Astrocyte (in vitro differentiated cells and primary cell): ENCODE data around the gene TAX1BP3. TPM values are rescaled to one million over a fixed set of nuclear protein-coding genes. Genes with fewer than 3 reads are reported as not detected.

Source experiments
- DNase-seq: peaks from one replicate; pipeline ENCODE4 v3.0.0-alpha.2; 2010; ENCODE audit warnings: low read depth
- FAIRE-seq: peaks from 2 replicates; lab custom pipeline; 2011; peaks lifted over from hg19 to GRCh38; lab: Jason Lieb, UNC
- H2AFZ ChIP-seq: 2 replicates; pipeline ENCODE4 v1.6.0; 2012; ENCODE audit warnings: low read depth, low read length, inconsistent platforms
- H3K27ac ChIP-seq: 2 replicates; pipeline ENCODE4 v1.5.1; 2011; ENCODE audit warnings: low read depth, low read length, inconsistent platforms
- H3K27me3 ChIP-seq: 2 replicates; pipeline ENCODE4 v1.6.0; 2011; ENCODE audit warnings: low read length, inconsistent platforms; ENCODE audit not compliant: insufficient read depth
- H3K36me3 ChIP-seq: 2 replicates; pipeline ENCODE4 v1.5.1; 2011; ENCODE audit warnings: low read length, inconsistent platforms; ENCODE audit not compliant: insufficient read depth
- H3K4me1 ChIP-seq: 2 replicates; pipeline ENCODE4 v1.5.1; 2011; ENCODE audit warnings: low read length, inconsistent platforms; ENCODE audit not compliant: insufficient read depth
- H3K4me2 ChIP-seq: 2 replicates; pipeline ENCODE4 v1.6.0; 2012; ENCODE audit warnings: low read length, inconsistent platforms
- H3K4me3 ChIP-seq: 2 replicates; pipeline ENCODE4 v1.5.1; 2011; ENCODE audit warnings: low read depth, mild to moderate bottlenecking, low read length, inconsistent platforms; ENCODE audit not compliant: insufficient read depth
- H3K79me2 ChIP-seq: 2 replicates; pipeline ENCODE4 v1.6.0; 2012; ENCODE audit warnings: mild to moderate bottlenecking, low read length, inconsistent platforms; ENCODE audit not compliant: insufficient read depth
- H3K9ac ChIP-seq: 2 replicates; pipeline ENCODE4 v1.6.0; 2012; ENCODE audit warnings: mild to moderate bottlenecking, low read length, inconsistent platforms
- H3K9me3 ChIP-seq: 2 replicates; pipeline ENCODE4 v1.5.1; 2012; ENCODE audit warnings: low read depth, mild to moderate bottlenecking, low read length, inconsistent platforms; ENCODE audit not compliant: insufficient read depth
- H4K20me1 ChIP-seq: 2 replicates; pipeline ENCODE4 v1.6.0; 2012; ENCODE audit warnings: low read length, inconsistent platforms; ENCODE audit not compliant: insufficient read depth
- H3K27ac Mint-ChIP-seq: one replicate; pipeline ENCODE4 v1.8.0; 2021; ENCODE audit warnings: mild to moderate bottlenecking, mixed read lengths; ENCODE audit not compliant: unreplicated experiment
- H3K27me3 Mint-ChIP-seq: one replicate; pipeline ENCODE4 v1.8.0; 2021; ENCODE audit warnings: low read depth, mixed read lengths; ENCODE audit not compliant: unreplicated experiment
- H3K36me3 Mint-ChIP-seq: one replicate; pipeline ENCODE4 v1.8.0; 2021; ENCODE audit warnings: low read depth, mixed read lengths; ENCODE audit not compliant: unreplicated experiment
- H3K4me1 Mint-ChIP-seq: one replicate; pipeline ENCODE4 v1.8.0; 2021; ENCODE audit warnings: low read depth, mixed read lengths; ENCODE audit not compliant: unreplicated experiment
- H3K4me3 Mint-ChIP-seq: one replicate; pipeline ENCODE4 v1.8.0; 2021; ENCODE audit warnings: mild to moderate bottlenecking, moderate library complexity, mixed read lengths; ENCODE audit not compliant: unreplicated experiment
- H3K9me3 Mint-ChIP-seq: one replicate; pipeline ENCODE4 v1.8.0; 2021; ENCODE audit warnings: mild to moderate bottlenecking, mixed read lengths; ENCODE audit not compliant: unreplicated experiment
- CTCF ChIP-seq: IDR thresholded peaks from 2 replicates; pipeline ENCODE4 v1.5.1; 2011; ENCODE audit warnings: low read depth, mild to moderate bottlenecking, inconsistent platforms, low read length, moderate library complexity; ENCODE audit not compliant: insufficient read depth
- EZH2 ChIP-seq: IDR thresholded peaks from 2 replicates; pipeline ENCODE4 v1.6.1; 2012; ENCODE audit warnings: mild to moderate bottlenecking, low read length, inconsistent platforms; ENCODE audit not compliant: insufficient read depth
- total RNA-seq: library from RNA; stranded (reverse); gene quantifications from 2 replicates; pipeline ENCODE4 v1.2.1, GENCODE V29; 2021

TAX1BP3 gene
- total RNA-seq, 1 donor from 2014 or later: 194 TPM

DNA sequence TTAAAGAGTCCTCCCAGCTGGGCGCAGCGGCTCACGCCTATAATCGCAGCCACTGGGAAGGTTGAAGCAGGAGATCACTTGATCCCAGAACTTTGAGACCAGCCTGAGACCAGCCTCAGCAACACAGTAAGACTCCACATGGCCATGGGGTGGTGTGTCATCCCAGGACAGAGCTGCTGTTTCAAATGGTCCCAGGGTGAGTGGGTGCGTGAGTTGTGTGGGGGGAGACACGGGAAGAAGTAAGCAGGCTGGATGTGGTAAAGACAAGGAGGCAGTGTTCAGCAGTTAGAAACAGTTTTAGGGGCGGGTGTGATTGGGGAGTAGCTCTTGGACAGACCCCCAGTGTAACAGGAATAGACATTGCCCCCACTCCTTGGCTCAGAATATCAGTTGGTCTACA, 36.1 kb downstream of the TAX1BP3 start:
- Histone ChIP-seq H3K27ac (no peak overlapping the region), H3K9ac (no peak overlapping the region), H3K27me3 (no peaks in the 10 kb centered on the region), H4K20me1 (peaks cover 9% of the 10 kb centered on the region), H3K9me3 (no peaks in the 10 kb centered on the region), H2AFZ (no peak overlapping the region), H3K4me3 (no peak overlapping the region), H3K79me2 (peaks cover 21% of the 10 kb centered on the region), H3K4me2 (no peak overlapping the region), H3K4me1 (peaks cover 6% of the 10 kb centered on the region), H3K36me3 (peaks cover 6% of the 10 kb centered on the region)
- DNase-seq (no peak), FAIRE-seq (no peak)
- Mint-ChIP-seq H3K27me3 (no peaks in the 10 kb centered on the region), H3K9me3 (no peaks in the 10 kb centered on the region), H3K27ac (no peak overlapping the region), H3K36me3 (peaks cover 9% of the 10 kb centered on the region), H3K4me3 (no peak overlapping the region), H3K4me1 (peaks cover 2% of the 10 kb centered on the region)
- TF ChIP-seq CTCF (no peak), EZH2 (no peak)

GRCh38 chr17:3630781-3631180, 37.6 kb downstream of the TAX1BP3 start:
- H3K4me1 Mint-ChIP-seq: peaks cover 2% of the 10 kb centered on the region
- no peaks in the 10 kb centered on the region for H3K9me3 Mint-ChIP-seq
- H3K27ac Mint-ChIP-seq: no peak overlapping the region

More at GRCh38 chr17:3630781-3631180, 37.6 kb downstream of the TAX1BP3 start:
- Histone ChIP-seq H3K36me3 (peaks cover 11% of the 10 kb centered on the region), H3K79me2 (peaks cover 17% of the 10 kb centered on the region), H3K4me3 (no peak overlapping the region), H3K4me1 (peaks cover 4% of the 10 kb centered on the region), H4K20me1 (peaks cover 9% of the 10 kb centered on the region), H3K4me2 (no peak overlapping the region), H2AFZ (no peak overlapping the region), H3K27me3 (no peaks in the 10 kb centered on the region), H3K27ac (no peak overlapping the region), H3K9ac (no peak overlapping the region), H3K9me3 (no peaks in the 10 kb centered on the region)
- DNase-seq: no peak
- Mint-ChIP-seq H3K36me3 (peaks cover 18% of the 10 kb centered on the region), H3K4me3 (no peak overlapping the region), H3K27me3 (no peaks in the 10 kb centered on the region)
- FAIRE-seq: no peak
- TF ChIP-seq EZH2 (no peak), CTCF (no peak)
